SK-N-SH treated with all-trans-retinoic acid at 6 μM for 48 hours (cell line): ENCODE results near the gene CXCL9.

ENCODE experiments used
- BACH2 ChIP-seq: fragments of 250-450 bp; sonication (Bioruptor Pico); IDR thresholded peaks from 2 replicates; pipeline ENCODE4 v1.9.0; 2021; ENCODE audit warnings: mild to moderate bottlenecking, borderline replicate concordance
- CSDC2 ChIP-seq: fragments of 250-450 bp; sonication (Bioruptor Pico); IDR thresholded peaks from 2 replicates; pipeline ENCODE4 v1.5.0; 2020; ENCODE audit warnings: mild to moderate bottlenecking, moderate library complexity
- GLIS3 ChIP-seq: fragments of 250-450 bp; sonication (Bioruptor Pico); IDR thresholded peaks from 2 replicates; pipeline ENCODE4 v1.5.0; 2020; ENCODE audit warnings: mild to moderate bottlenecking, moderate library complexity
- RARB ChIP-seq: fragments of 250-450 bp; sonication (Bioruptor Pico); IDR thresholded peaks from 2 replicates; pipeline ENCODE4 v1.8.0; 2021; ENCODE audit warnings: mild to moderate bottlenecking, moderate library complexity
- SNAI2 ChIP-seq: fragments of 250-450 bp; sonication (Bioruptor Pico); IDR thresholded peaks from 2 replicates; pipeline ENCODE4 v1.5.0; 2020; ENCODE audit warnings: mild to moderate bottlenecking, moderate library complexity
- TOX ChIP-seq: fragments of 250-450 bp; sonication (Bioruptor Pico); IDR thresholded peaks from 2 replicates; pipeline ENCODE4 v1.8.0; 2021; ENCODE audit warnings: mild to moderate bottlenecking, moderate library complexity, borderline replicate concordance
- ZC3H10 ChIP-seq: fragments of 250-450 bp; sonication (Bioruptor Pico); IDR thresholded peaks from 2 replicates; pipeline ENCODE4 v1.5.1; 2021; ENCODE audit warnings: mild to moderate bottlenecking, moderate library complexity
- ZNF565 ChIP-seq: fragments of 450-650 bp; formaldehyde crosslinking; conservative IDR thresholded peaks from 2 replicates; pipeline ENCODE4 v1.5.0; 2020; ENCODE audit warnings: low read depth, mild to moderate bottlenecking, moderate library complexity
- ZNF8 ChIP-seq: fragments of 450-650 bp; formaldehyde crosslinking; IDR thresholded peaks from 2 replicates; pipeline ENCODE4 v1.5.0; 2020; ENCODE audit warnings: mild to moderate bottlenecking, moderate library complexity
- TF ChIP-seq, protein P1 (sequence below): fragments of 250-450 bp; sonication (Bioruptor Pico); IDR thresholded peaks from 2 replicates; pipeline ENCODE4 v1.8.0; 2020; ENCODE audit warnings: mild to moderate bottlenecking, moderate library complexity, borderline replicate concordance
- TF ChIP-seq, protein P2 (sequence below): fragments of 250-450 bp; sonication (Bioruptor Pico); IDR thresholded peaks from 2 replicates; pipeline ENCODE4 v1.5.1; 2021; ENCODE audit warnings: mild to moderate bottlenecking, moderate library complexity
- TF ChIP-seq, protein P3 (sequence below): fragments of 250-450 bp; sonication (Bioruptor Pico); IDR thresholded peaks from 2 replicates; pipeline ENCODE4 v1.5.1; 2020; ENCODE audit warnings: low read depth, mild to moderate bottlenecking, moderate library complexity

DNA sequence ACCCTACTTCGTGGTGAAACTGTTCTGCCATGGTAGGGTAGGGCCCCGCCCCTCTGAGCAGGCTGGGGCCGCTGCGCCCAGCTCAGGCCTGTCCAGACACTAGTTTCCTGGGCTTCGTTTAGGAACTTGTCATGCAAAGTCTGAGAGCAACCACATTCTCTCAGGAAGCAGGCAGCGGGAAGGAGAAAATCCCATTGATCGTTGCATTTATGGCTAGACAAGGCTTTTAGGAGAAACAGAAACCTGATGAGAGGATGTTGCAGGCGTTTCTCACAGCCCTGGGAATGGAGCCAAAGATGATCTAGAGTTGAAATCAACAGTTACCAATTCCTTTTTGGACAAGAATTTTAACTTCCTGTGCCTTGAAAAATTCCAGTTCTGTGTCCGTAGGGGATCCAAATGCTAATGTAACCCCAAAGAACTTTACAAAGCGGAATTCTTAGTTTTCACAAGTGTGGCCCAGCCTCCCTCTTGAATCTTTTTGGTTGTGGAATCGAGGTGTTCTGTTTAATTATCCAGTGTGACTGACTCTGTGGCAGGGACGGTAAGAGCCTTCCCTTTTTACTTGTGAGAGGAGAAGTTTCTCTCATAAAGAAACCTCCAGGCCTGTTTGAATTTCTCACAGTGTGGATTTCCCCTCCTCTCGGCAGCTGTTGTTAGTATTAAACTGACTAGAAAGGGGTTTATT, 4.5 kb upstream of the CXCL9 start:
- TF ChIP-seq CSDC2 = no peak
- no peak for TF ChIP-seq ZNF8 (CRISPR knock-in tag)
- no peak for TF ChIP-seq ZC3H10 (CRISPR knock-in tag)
- no peak for TF ChIP-seq RARB (CRISPR knock-in tag)
- TF ChIP-seq, protein P1, sequence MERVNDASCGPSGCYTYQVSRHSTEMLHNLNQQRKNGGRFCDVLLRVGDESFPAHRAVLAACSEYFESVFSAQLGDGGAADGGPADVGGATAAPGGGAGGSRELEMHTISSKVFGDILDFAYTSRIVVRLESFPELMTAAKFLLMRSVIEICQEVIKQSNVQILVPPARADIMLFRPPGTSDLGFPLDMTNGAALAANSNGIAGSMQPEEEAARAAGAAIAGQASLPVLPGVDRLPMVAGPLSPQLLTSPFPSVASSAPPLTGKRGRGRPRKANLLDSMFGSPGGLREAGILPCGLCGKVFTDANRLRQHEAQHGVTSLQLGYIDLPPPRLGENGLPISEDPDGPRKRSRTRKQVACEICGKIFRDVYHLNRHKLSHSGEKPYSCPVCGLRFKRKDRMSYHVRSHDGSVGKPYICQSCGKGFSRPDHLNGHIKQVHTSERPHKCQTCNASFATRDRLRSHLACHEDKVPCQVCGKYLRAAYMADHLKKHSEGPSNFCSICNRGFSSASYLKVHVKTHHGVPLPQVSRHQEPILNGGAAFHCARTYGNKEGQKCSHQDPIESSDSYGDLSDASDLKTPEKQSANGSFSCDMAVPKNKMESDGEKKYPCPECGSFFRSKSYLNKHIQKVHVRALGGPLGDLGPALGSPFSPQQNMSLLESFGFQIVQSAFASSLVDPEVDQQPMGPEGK (CRISPR knock-in tag) = no peak
- TF ChIP-seq, protein P2, sequence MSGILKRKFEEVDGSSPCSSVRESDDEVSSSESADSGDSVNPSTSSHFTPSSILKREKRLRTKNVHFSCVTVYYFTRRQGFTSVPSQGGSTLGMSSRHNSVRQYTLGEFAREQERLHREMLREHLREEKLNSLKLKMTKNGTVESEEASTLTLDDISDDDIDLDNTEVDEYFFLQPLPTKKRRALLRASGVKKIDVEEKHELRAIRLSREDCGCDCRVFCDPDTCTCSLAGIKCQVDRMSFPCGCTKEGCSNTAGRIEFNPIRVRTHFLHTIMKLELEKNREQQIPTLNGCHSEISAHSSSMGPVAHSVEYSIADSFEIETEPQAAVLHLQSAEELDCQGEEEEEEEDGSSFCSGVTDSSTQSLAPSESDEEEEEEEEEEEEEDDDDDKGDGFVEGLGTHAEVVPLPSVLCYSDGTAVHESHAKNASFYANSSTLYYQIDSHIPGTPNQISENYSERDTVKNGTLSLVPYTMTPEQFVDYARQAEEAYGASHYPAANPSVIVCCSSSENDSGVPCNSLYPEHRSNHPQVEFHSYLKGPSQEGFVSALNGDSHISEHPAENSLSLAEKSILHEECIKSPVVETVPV (CRISPR knock-in tag) = no peak
- TF ChIP-seq TOX = no peak
- no peak for TF ChIP-seq SNAI2 (CRISPR knock-in tag)
- TF ChIP-seq, protein P3, sequence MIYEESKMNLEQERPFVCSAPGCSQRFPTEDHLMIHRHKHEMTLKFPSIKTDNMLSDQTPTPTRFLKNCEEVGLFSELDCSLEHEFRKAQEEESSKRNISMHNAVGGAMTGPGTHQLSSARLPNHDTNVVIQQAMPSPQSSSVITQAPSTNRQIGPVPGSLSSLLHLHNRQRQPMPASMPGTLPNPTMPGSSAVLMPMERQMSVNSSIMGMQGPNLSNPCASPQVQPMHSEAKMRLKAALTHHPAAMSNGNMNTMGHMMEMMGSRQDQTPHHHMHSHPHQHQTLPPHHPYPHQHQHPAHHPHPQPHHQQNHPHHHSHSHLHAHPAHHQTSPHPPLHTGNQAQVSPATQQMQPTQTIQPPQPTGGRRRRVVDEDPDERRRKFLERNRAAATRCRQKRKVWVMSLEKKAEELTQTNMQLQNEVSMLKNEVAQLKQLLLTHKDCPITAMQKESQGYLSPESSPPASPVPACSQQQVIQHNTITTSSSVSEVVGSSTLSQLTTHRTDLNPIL (CRISPR knock-in tag) = no peak
- TF ChIP-seq BACH2 (CRISPR knock-in tag) = no peak
- no peak for TF ChIP-seq GLIS3 (CRISPR knock-in tag)
- TF ChIP-seq ZNF565 (CRISPR knock-in tag) = no peak
